Hepatocyte (in vitro differentiated cells): Measurements from ENCODE around the gene POLD2. TPM values are rescaled to one million over a fixed set of nuclear protein-coding genes. Genes with fewer than 3 reads are reported as not detected.

ENCODE experiments used
- DNase-seq: peaks from one replicate; pipeline ENCODE4 v3.0.0-alpha.2; 2016; ENCODE audit warnings: low spot score
- H2AFZ ChIP-seq: fragments of 200-600 bp; sonication (generic); 2 replicates; pipeline ENCODE4 v1.6.0; 2016; ENCODE audit warnings: antibody characterized with exemption, mild to moderate bottlenecking
- H3K27ac ChIP-seq: fragments of 200-600 bp; sonication (generic); 2 replicates; pipeline ENCODE4 v1.5.1; 2016; ENCODE audit warnings: mild to moderate bottlenecking
- H3K27me3 ChIP-seq: fragments of 200-600 bp; sonication (generic); 2 replicates; pipeline ENCODE4 v1.6.1; 2016
- H3K36me3 ChIP-seq: fragments of 200-600 bp; sonication (generic); replicated peaks from 2 replicates; pipeline ENCODE4 v1.5.1; 2016; ENCODE audit warnings: low read depth; ENCODE audit not compliant: insufficient read depth
- H3K4me1 ChIP-seq: fragments of 200-600 bp; sonication (generic); 2 replicates; pipeline ENCODE4 v1.5.1; 2016; ENCODE audit warnings: mild to moderate bottlenecking, moderate library complexity; ENCODE audit not compliant: insufficient read depth
- H3K4me2 ChIP-seq: fragments of 200-600 bp; sonication (generic); 2 replicates; pipeline ENCODE4 v1.6.0; 2016
- H3K4me3 ChIP-seq: fragments of 200-600 bp; sonication (generic); 2 replicates; pipeline ENCODE4 v1.5.1; 2016; ENCODE audit warnings: mild to moderate bottlenecking
- H3K79me2 ChIP-seq: fragments of 200-600 bp; sonication (generic); 2 replicates; pipeline ENCODE4 v1.6.0; 2017; ENCODE audit warnings: mild to moderate bottlenecking
- H3K9me2 ChIP-seq: fragments of 200-600 bp; sonication (generic); replicated peaks from 2 replicates; pipeline ENCODE4 v1.6.0; 2017; ENCODE audit warnings: mild to moderate bottlenecking; ENCODE audit not compliant: insufficient read depth
- H3K9me3 ChIP-seq: fragments of 200-600 bp; sonication (generic); 2 replicates; pipeline ENCODE4 v1.5.1; 2016; ENCODE audit warnings: low read depth, mild to moderate bottlenecking
- H4K20me1 ChIP-seq: fragments of 200-600 bp; sonication (generic); 2 replicates; pipeline ENCODE4 v1.6.0; 2016; ENCODE audit warnings: mild to moderate bottlenecking; ENCODE audit not compliant: insufficient read depth, poor library complexity, severe bottlenecking
- CTCF ChIP-seq: fragments of 200-600 bp; sonication (generic); IDR thresholded peaks from 2 replicates; pipeline ENCODE4 v1.5.1; 2016; ENCODE audit warnings: antibody characterized with exemption, mild to moderate bottlenecking; ENCODE audit not compliant: poor library complexity
- EZH2 ChIP-seq: fragments of 200-600 bp; sonication (generic); IDR thresholded peaks from 2 replicates; pipeline ENCODE4 v1.6.1; 2016; ENCODE audit warnings: antibody characterized with exemption, mild to moderate bottlenecking, borderline replicate concordance
- EZH2phosphoT487 ChIP-seq: fragments of 200-600 bp; sonication (generic); IDR thresholded peaks from one replicate; pipeline ENCODE4 v1.6.1; 2018; ENCODE audit warnings: antibody characterized with exemption, mild to moderate bottlenecking, low read depth, moderate library complexity; ENCODE audit not compliant: unreplicated experiment, severe bottlenecking
- WGBS: methylation state at CpG from one replicate; pipeline ENCODE4 v1.1.6; 2016; ENCODE audit warnings: low lambda C conversion rate; ENCODE audit errors: missing lambda C conversion rate; 5-methylcytosine and 5-hydroxymethylcytosine counted together
- polyA plus RNA-seq: library from polyadenylated mRNA; unstranded; fragments of >200 nt; fragmentation: Nextera tagmentation; extraction: Ambion mirVana; gene quantifications from 2 replicates; pipeline ENCODE4 v1.2.1, GENCODE V29; 2016
- total RNA-seq: library from RNA; depleted of rRNA; stranded (reverse); fragments of >200 nt; gene quantifications from 2 replicates; pipeline ENCODE4 v1.2.3, GENCODE V29; 2014

The POLD2 gene
- total and polyA plus RNA-seq, 2 experiments from 2014 or later = 59.9 to 110 TPM

GRCh38 chr7:44067064-44067951 is 56.0 kb downstream of the POLD2 start:
- no peak for DNase-seq
- WGBS = 88% methylated on average over 11 of the region's 11 CpGs
- no peaks in the 10 kb centered on the region for H3K36me3 ChIP-seq
- H3K27ac ChIP-seq = no peak overlapping the region
- no peak overlapping the region for H3K4me3 ChIP-seq
- H2AFZ ChIP-seq = no peak overlapping the region
- H3K79me2 ChIP-seq = no peaks in the 10 kb centered on the region
- peaks cover 4% of the 10 kb centered on the region for H3K4me1 ChIP-seq
- no peaks in the 10 kb centered on the region for H3K9me3 ChIP-seq
- TF ChIP-seq CTCF = no peak
- TF ChIP-seq EZH2 = no peak
- TF ChIP-seq EZH2phosphoT487 = no peak
- no peaks in the 10 kb centered on the region for H4K20me1 ChIP-seq
- H3K4me2 ChIP-seq = no peak overlapping the region
- H3K9me2 ChIP-seq = no peaks in the 10 kb centered on the region
- H3K27me3 ChIP-seq = no peaks in the 10 kb centered on the region

- H4K20me1 ChIP-seq = no peaks in the 10 kb centered on the region
- no peaks in the 10 kb centered on the region for H3K27me3 ChIP-seq
- H3K27ac ChIP-seq = no peak overlapping the region
- H3K9me3 ChIP-seq = no peaks in the 10 kb centered on the region
- H3K4me2 ChIP-seq = no peak overlapping the region
- whole genome bisulfite sequencing = 84% methylated on average over 7 of the region's 7 CpGs
- H3K36me3 ChIP-seq = no peaks in the 10 kb centered on the region
- no peak for DNase-seq
- no peaks in the 10 kb centered on the region for H3K9me2 ChIP-seq
- H3K4me3 ChIP-seq = no peak overlapping the region
- no peaks in the 10 kb centered on the region for H3K4me1 ChIP-seq
- no peak overlapping the region for H2AFZ ChIP-seq
- TF ChIP-seq CTCF = no peak
- TF ChIP-seq EZH2 = no peak
- TF ChIP-seq EZH2phosphoT487 = no peak
- no peaks in the 10 kb centered on the region for H3K79me2 ChIP-seq
Observed at GRCh38 chr7:44066494-44067063, 56.8 kb downstream of the POLD2 start.

GRCh38 chr7:44066111-44066460 is 57.3 kb downstream of the POLD2 start:
- DNase-seq = no peak
- WGBS = 55% methylated on average over 6 of the region's 6 CpGs
- Histone ChIP-seq H3K4me3 (no peak overlapping the region), H3K4me1 (no peaks in the 10 kb centered on the region), H3K27me3 (no peaks in the 10 kb centered on the region), H2AFZ (no peak overlapping the region), H3K9me3 (no peaks in the 10 kb centered on the region), H3K79me2 (no peaks in the 10 kb centered on the region), H3K27ac (no peak overlapping the region), H3K36me3 (no peaks in the 10 kb centered on the region), H4K20me1 (no peaks in the 10 kb centered on the region), H3K9me2 (no peaks in the 10 kb centered on the region), H3K4me2 (no peak overlapping the region)
- TF ChIP-seq EZH2 (no peak), CTCF (no peak), EZH2phosphoT487 (no peak)
